SH-SY5Y (cell line): ENCODE results near the gene NAA38.

Experiments
- GATA2 ChIP-seq: IDR thresholded peaks from 2 replicates; pipeline ENCODE4 v1.6.1; 2011; ENCODE audit warnings: mild to moderate bottlenecking, low read depth, low read length
- GATA3 ChIP-seq: IDR thresholded peaks from 2 replicates; pipeline ENCODE4 v1.6.1; 2011; ENCODE audit warnings: low read depth, mild to moderate bottlenecking, low read length, moderate library complexity

DNA sequence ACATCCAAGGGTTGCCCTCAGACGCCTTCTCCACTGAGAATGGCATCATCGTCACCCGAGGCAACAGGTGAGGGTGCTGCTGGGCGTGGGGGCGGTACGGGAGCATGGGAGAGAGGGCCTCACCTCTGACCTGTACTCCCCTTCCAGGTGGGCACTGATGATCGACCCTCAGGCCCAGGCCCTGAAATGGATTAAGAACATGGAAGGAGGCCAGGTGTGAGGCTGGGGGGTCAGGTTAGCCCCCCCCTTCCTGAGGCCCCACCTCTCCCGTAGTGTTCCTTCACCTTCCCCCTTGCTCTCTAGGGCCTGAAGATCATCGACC is 39.8 kb downstream of the NAA38 start:
- no peak for TF ChIP-seq GATA2
- no peak for TF ChIP-seq GATA3
